Keratinocyte (primary cell): Measurements from ENCODE around the gene CMTM8. TPM values are rescaled to one million over a fixed set of nuclear protein-coding genes. Genes with fewer than 3 reads are reported as not detected.

Experiments used
- DNase-seq: peaks from one replicate; pipeline ENCODE4 v3.0.0-alpha.2; 2011; ENCODE audit warnings: low read depth, missing footprints, low spot score
- FAIRE-seq: peaks from 2 replicates; lab custom pipeline; 2011; peaks lifted over from hg19 to GRCh38; lab: Jason Lieb, UNC
- H2AFZ ChIP-seq: 2 replicates; pipeline ENCODE4 v1.6.0; 2012; ENCODE audit warnings: low read length, control low read depth, inconsistent platforms; ENCODE audit not compliant: control insufficient read depth
- H3K27ac ChIP-seq: 2 replicates; pipeline ENCODE4 v1.5.1; 2011; ENCODE audit warnings: low read length; ENCODE audit not compliant: control insufficient read depth, insufficient read depth
- H3K27me3 ChIP-seq: 3 replicates; pipeline ENCODE4 v1.6.0; 2011; ENCODE audit warnings: low read length; ENCODE audit not compliant: control insufficient read depth, insufficient read depth; ENCODE audit errors: extremely low read depth
- H3K36me3 ChIP-seq, 2 experiments: 2 replicates in 1 of 2; 3 replicates in 1 of 2; pipeline ENCODE4 v1.5.1; 2011; ENCODE audit warnings: low read length in 2 of 2, mild to moderate bottlenecking in 1 of 2; ENCODE audit not compliant: control insufficient read depth in 2 of 2, insufficient read depth in 2 of 2; ENCODE audit errors: extremely low read depth in 1 of 2
- H3K4me1 ChIP-seq: 3 replicates; pipeline ENCODE4 v1.5.1; 2011; ENCODE audit warnings: low read length; ENCODE audit not compliant: control insufficient read depth, insufficient read depth; ENCODE audit errors: extremely low read depth
- H3K4me2 ChIP-seq: 3 replicates; pipeline ENCODE4 v1.6.0; 2011; ENCODE audit warnings: low read depth, low read length; ENCODE audit not compliant: control insufficient read depth, insufficient read depth; ENCODE audit errors: extremely low read depth
- H3K4me3 ChIP-seq, 3 experiments: fragments of 200-600 bp in 1 of 3; sonication (generic) in 1 of 3; 2 replicates in 2 of 3; 3 replicates in 1 of 3; pipeline ENCODE4 v1.5.1; 2011 to 2016; ENCODE audit warnings: low read length in 3 of 3, mild to moderate bottlenecking in 3 of 3, control low read depth in 2 of 3, inconsistent platforms in 1 of 3, low read depth in 1 of 3, mixed read lengths in 1 of 3, mixed run types in 1 of 3, moderate library complexity in 1 of 3; ENCODE audit not compliant: control insufficient read depth in 2 of 3, insufficient read depth in 2 of 3; ENCODE audit errors: extremely low read depth in 1 of 3
- H3K79me2 ChIP-seq: 2 replicates; pipeline ENCODE4 v1.6.0; 2012; ENCODE audit warnings: low read length; ENCODE audit not compliant: control insufficient read depth, insufficient read depth
- H3K9ac ChIP-seq: 3 replicates; pipeline ENCODE4 v1.6.0; 2011; ENCODE audit warnings: low read length; ENCODE audit not compliant: control insufficient read depth, insufficient read depth; ENCODE audit errors: extremely low read depth
- H3K9me1 ChIP-seq: 3 replicates; pipeline ENCODE4 v1.6.0; 2011; ENCODE audit warnings: low read length; ENCODE audit not compliant: control insufficient read depth, insufficient read depth; ENCODE audit errors: extremely low read depth
- H3K9me3 ChIP-seq: 2 replicates; pipeline ENCODE4 v1.5.1; 2012; ENCODE audit warnings: low read depth, low read length; ENCODE audit not compliant: control insufficient read depth
- H4K20me1 ChIP-seq: 3 replicates; pipeline ENCODE4 v1.6.0; 2011; ENCODE audit warnings: low read length; ENCODE audit not compliant: control insufficient read depth, insufficient read depth; ENCODE audit errors: extremely low read depth
- CTCF ChIP-seq, 3 experiments: IDR thresholded peaks in 1 of 3; conservative IDR thresholded peaks in 1 of 3; optimal IDR thresholded peaks in 1 of 3; 2 replicates in 2 of 3; 3 replicates in 1 of 3; pipeline versions ENCODE3 to v1.5.1; 2011; ENCODE audit warnings: low read length in 3 of 3, mild to moderate bottlenecking in 3 of 3, moderate library complexity in 2 of 3, control low read depth in 1 of 3, inconsistent platforms in 1 of 3; ENCODE audit not compliant: insufficient read depth in 2 of 3; ENCODE audit errors: extremely low read depth in 1 of 3
- EZH2 ChIP-seq: IDR thresholded peaks from one replicate; pipeline ENCODE4 v1.6.1; 2012; ENCODE audit warnings: inconsistent platforms, mild to moderate bottlenecking, low read length, moderate library complexity
- dilution Hi-C: fragments of 300-500 bp; cut with MboI; formaldehyde crosslinking; loops from one replicate; pipeline ENCODE4 v1.7.0; 2020; ENCODE audit warnings: low sequenced_read_pairs; ENCODE audit not compliant: extremely low pct_ligation_motif_present
- polyA plus RNA-seq, 5 experiments: library from polyadenylated mRNA; depleted of rRNA in 3 of 5; stranded (reverse) in 3 of 5; stranded (forward) in 1 of 5; unstranded in 1 of 5; fragments of >200 nt; gene quantifications; 1 replicate in 1 of 5; 2 replicates in 3 of 5; 3 replicates in 1 of 5; pipeline versions ENCODE4 v1.2.1 to v1.2.3, GENCODE V29; 2011 to 2012; ENCODE audit warnings: missing spikeins in 2 of 5, low read depth in 1 of 5, low replicate concordance in 1 of 5

The CMTM8 gene
- polyA plus RNA-seq, 1 donor (not counting 4 experiments of a cell fraction or from before 2014, with no cell fraction given) = 1.6 TPM

GRCh38 chr3:32216172-32216783 is 22.2 kb upstream of the CMTM8 start:
- Histone ChIP-seq H3K27me3 (peaks cover 5% of the 10 kb centered on the region), H3K4me1 (no peaks in the 10 kb centered on the region), H4K20me1 (no peaks in the 10 kb centered on the region), H3K27ac (no peak overlapping the region), H3K36me3 (no peaks in the 10 kb centered on the region), H3K9me3 (no peaks in the 10 kb centered on the region), H3K9ac (no peak overlapping the region), H3K4me3 (no peak overlapping the region), H3K79me2 (no peaks in the 10 kb centered on the region), H3K9me1 (no peaks in the 10 kb centered on the region), H2AFZ (no peak overlapping the region), H3K4me2 (no peak overlapping the region)
- FAIRE-seq (no peak), DNase-seq (no peak)
- dilution Hi-C loops = no loop called here
- TF ChIP-seq CTCF (optimal IDR thresholded peaks at IDR 0.05 in 1 of 3, IDR thresholded peaks at IDR 0.05 in 1 of 3, conservative IDR thresholded peaks at IDR 0.05 in 1 of 3; ENCODE audit: extremely low read depth in 1 of 3, insufficient read depth in 2 of 3, low read length in 3 of 3) = no peak
- TF ChIP-seq EZH2 = no peak

GRCh38 chr3:32217339-32217738 is 21.1 kb upstream of the CMTM8 start:
- Histone ChIP-seq H3K4me3 (no peak overlapping the region), H3K27ac (no peak overlapping the region), H3K79me2 (no peaks in the 10 kb centered on the region), H3K36me3 (no peaks in the 10 kb centered on the region), H3K9me1 (no peaks in the 10 kb centered on the region), H3K27me3 (peaks cover 5% of the 10 kb centered on the region), H3K4me1 (no peaks in the 10 kb centered on the region), H3K9ac (no peak overlapping the region), H2AFZ (no peak overlapping the region), H3K9me3 (no peaks in the 10 kb centered on the region), H4K20me1 (no peaks in the 10 kb centered on the region), H3K4me2 (no peak overlapping the region)
- TF ChIP-seq EZH2 = no peak
- no peak for TF ChIP-seq CTCF (optimal IDR thresholded peaks at IDR 0.05 in 1 of 3, IDR thresholded peaks at IDR 0.05 in 1 of 3, conservative IDR thresholded peaks at IDR 0.05 in 1 of 3; ENCODE audit: extremely low read depth in 1 of 3, insufficient read depth in 2 of 3, low read length in 3 of 3)
- dilution Hi-C loops = no loop called here
- FAIRE-seq = no peak
- no peak for DNase-seq
